ENCODE data around the gene AOX1.

- TF ChIP-seq POLR2AphosphoS5 (IDR thresholded peaks at IDR 0.05; ENCODE audit: low read depth, low read length) (no peak), SIN3A (IDR thresholded peaks at IDR 0.05; ENCODE audit: borderline replicate concordance, insufficient read depth, low read length) (no peak)
These were observed 130.6 kb downstream of the AOX1 start for GRCh38 chr2:200716386-200716785.
